Measurements from ENCODE around the gene POLR2A.
"Not testable (repeated sequence)": the region's sequence is repeated elsewhere in the genome, so short reads cannot be mapped to it uniquely, and the experiment has no call there.

POLR2A gene

DNA sequence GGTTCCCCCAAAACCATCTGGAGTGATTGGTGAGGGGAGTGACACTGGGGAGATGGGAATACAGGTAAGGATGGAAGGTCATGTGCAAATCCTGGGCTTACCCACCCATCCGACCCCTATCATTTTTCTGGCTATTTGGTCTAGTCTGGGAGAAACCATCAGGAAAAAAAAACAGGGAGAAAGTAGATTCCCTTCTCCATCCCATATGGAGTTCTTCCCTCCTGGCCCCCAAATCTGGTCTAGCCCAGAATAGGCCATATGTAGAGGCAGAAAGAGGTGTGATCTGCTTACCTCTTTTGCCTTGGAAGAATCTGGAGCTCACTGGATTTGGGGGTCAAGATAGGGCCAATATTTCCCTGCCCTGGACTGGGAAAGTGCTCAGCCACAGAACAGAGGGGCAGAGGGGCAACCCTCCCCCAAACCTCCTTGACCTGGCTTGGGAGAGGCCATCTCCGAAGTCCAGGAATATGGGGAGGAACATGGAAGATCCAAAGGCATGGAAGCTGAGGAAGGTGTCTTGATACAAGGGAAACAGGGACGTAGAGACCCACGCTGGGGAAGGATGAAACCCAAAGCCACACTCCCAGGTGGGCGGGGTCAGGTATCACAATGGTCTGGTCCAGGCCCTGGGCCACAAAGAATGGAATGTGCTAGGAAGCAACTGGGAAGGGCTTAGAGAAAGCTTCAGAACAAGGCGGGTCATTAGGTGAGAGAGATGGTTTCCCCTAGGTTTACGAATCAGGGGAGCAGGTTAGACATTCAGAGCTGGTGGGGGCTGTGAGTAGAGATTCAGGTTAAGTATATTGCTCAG, 23.1 kb upstream of the POLR2A start:
- DNase-seq (ENCODE audit: low read depth): no peak

DNA sequence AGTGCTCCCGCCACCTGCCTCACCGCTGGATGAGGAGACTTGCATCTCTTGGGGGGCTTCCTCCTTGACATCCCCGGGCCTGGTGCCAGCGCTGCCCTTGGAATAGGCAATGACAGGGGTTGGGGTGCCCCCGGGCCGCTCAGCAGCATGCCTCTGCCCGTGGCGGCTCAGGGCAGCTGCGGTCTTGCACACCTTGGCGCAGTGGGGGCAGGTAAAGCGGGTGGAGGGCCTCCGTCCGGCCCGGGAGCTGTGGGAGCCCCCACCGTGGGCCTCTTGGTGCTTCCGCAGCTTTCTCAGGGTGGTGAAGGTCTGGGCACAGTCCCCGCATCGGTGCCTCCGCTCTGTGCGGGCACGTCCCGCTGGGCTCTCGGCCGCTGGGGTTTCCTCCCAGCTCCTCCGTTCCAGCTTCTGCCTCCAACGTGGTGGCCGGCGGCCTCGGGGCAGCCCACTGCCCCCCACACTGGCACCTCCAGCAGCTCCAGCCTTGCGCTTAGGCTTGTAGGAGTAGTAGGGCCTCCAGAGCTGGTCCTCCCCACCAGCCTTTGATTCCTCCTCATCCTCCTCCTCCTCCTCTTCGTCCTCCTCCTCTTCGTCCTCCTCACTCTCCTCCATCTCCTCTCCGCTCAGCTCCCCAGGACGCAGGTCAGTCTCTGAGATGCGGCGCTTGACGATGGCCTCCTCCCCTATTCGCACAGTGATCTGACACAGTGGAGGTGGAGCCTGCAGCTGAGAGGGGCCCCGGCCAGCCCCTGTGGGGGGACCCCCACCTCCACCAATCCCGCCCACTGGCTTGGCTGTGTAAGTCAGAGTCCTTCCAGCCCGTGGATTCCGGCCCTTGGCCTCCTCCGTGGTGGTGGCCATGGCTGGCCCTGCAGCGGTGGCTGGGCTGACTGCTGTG, 21.4 kb upstream of the POLR2A start:
- DNase-seq (ENCODE audit: low read depth): no peak

GRCh38 chr17:7463372-7463846, 20.8 kb upstream of the POLR2A start:
- DNase-seq (ENCODE audit: low read depth): no peak

DNA sequence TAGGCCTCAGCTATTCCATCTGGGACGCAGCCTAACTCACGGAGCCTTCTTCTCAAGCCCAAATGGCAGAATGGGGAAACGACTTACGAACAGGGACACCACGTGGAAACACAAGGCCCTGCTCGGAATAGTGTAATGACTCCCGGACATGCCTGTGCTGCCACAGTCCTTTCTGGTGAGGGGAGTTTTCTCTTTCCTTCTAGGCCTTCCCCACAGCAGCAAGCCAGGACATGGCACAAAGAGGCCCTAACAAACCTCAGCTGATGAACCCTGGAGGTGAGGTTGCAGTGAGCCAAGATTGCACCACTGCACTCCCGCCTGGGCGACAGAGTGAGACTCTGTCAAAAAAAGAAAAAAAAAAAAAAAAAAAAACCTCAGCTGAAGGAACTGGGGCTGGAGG, 20.1 kb upstream of the POLR2A start:
- DNase-seq (ENCODE audit: low read depth): no peak

GRCh38 chr17:7465597-7466275, 18.4 kb upstream of the POLR2A start:
- DNase-seq (ENCODE audit: low read depth): no peak

GRCh38 chr17:7466318-7466638, 17.9 kb upstream of the POLR2A start:
- no peak for DNase-seq (ENCODE audit: low read depth)

GRCh38 chr17:7466639-7467341, 17.4 kb upstream of the POLR2A start:
- peak; percentile 58 for DNase-seq (ENCODE audit: low read depth)

DNA sequence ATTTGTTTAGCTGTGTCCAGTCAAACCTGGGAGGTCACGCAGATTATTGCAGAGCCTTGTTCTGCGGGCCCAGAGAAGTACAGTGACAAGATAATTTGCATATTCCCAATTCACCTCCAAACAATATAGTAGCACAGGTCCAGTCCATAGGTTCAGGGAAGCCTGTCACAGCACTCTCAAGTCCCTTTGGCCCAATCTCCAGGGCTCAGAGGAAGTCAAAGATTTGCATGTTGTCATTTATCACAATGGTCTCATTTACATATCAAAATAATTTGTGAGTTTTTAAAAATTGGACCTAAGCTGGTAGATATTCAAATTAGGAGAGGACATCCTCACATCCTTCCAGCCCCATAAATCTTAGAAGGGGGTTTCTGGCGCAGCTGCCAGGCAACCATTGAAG, 16.7 kb upstream of the POLR2A start:
- DNase-seq (ENCODE audit: low read depth): no peak

DNA sequence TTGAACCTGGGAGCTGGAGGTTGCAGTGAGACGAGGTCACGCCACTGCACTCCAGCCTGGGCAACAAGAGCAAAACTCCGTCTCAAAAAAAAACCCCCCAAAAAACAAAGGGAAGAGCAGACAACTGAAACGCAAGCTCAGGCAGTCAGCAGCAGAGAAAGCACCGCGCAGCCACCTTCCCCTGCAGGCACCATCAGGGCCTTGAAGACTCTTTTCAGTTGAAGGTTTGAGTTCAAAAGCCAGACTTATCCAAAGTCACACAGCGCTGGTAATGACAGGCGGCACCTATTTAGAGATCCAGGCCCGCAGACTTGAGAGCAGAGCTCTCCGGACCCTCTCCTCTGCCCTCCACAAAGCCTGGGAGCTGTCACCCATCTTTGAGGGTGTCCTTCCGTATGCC, 15.9 kb upstream of the POLR2A start:
- no peak for DNase-seq (ENCODE audit: low read depth)

GRCh38 chr17:7468804-7469389, 15.3 kb upstream of the POLR2A start:
- DNase-seq (ENCODE audit: low read depth): no peak

DNA sequence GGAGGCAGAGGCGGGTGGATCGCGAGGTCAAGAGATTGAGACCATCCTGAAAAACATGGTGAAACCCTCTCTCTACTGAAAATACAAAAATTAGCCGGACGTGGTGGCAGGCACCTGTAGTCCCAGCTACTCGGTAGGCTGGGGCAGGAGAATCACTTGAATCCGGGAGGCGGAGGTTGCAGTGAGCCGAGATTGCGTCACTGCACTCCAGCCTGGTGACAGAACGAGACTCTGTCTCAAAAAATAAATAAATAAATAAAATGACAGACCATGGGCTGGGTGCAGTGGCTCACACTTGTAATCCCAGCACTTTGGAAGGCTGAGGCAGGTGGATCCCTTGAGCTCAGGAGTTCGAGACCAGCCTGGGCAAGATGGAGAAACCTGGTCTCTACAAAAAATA, 14.3 kb upstream of the POLR2A start:
- not testable (repeated sequence) for DNase-seq (ENCODE audit: low read depth)

DNA sequence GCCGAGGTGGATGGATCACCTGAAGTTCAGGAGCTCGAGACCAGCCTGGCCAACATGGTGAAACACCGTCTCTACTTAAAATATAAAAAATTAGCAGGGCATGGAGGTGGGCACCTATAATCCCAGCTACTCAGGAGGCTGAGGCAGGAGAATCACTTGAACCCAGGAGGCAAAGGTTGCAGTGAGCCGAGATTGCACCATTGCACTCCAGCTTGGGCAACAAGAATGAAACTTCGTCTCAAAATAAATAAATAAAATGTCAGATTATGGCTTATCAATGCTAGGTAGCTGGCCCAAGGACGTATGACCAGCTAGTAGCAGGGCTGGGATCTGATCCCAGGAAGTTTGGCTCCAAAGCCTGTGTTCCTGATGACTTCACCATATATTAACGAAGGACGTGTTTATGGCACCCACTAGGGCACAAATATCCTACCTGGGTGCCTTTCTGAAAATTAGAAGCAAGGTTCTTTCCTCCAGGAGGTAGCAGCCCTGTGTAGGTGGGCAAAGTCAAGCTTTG, 13.7 kb upstream of the POLR2A start:
- not testable (repeated sequence) for DNase-seq (ENCODE audit: low read depth)

DNA sequence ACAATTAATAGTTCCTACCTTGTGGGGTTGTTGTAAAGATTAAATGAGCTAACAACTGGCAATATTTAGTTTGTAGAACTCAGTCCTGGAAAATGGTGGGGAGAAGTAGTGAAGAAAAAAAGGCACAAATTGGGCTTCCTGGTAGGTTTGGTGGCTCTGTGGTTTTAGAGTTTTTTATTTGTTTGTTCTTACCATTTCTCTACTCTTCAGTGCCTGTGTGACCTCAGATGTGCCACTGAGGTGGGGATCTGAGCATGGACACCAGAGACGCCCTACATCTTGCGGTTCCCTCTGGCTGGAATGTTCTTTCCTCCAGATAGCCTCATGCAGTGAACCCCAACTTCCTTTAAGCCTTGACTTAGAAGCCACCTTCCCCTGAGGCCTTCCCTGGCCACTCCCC, 12.4 kb upstream of the POLR2A start:
- DNase-seq (ENCODE audit: low read depth): no peak

GRCh38 chr17:7474767-7475166, 9.4 kb upstream of the POLR2A start:
- DNase-seq (ENCODE audit: low read depth): not testable (repeated sequence)

DNA sequence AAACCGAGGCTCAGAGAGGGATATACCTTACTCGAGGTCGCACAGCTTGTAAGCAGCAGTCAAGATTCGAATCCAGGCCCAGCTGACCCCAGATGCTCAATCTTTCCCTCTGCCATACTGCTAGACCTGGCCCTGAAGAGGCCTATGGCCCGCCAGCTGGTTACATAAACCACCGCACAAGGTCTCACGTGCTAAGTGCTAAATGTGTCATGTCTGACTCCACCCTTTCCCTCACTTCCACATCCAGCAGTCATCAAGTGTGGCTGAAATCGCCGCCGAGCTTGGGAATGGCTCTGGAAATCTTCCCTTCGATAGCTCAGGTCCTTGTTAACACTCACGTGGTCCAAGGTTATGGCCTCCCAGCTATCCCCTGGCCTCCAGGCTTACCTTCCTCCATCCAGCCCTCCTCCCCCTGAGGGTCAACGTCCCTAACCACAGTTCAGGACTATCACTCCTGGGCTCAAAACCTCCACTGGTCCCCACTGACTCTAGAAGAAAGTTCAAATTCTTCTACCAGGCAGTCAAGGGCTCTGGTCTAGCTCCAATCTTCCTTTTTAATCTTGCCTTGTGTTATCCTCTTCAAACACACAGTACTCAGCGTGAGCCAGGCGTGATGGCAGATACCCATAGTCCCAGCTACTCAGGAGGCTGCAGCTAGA, 8.3 kb upstream of the POLR2A start:
- no peak for DNase-seq (ENCODE audit: low read depth)

DNA sequence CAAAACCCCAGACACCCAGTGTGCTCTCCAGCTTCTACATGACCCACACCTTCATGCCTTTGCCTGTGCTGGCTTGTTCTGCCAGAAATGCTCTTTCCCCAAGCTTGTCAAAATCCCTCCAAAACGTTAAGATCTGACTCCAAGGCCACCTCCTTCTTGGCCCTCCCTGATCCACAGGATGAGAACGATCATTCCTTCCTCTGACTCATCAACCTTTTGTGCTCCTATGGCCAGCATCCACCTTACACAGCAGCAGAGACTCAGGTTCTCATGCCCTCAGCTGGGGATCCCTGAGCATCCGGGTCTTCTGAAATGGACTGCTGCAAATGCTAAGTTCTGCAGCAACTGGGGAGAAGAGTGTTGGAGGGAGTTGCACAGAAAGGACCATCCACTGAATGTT, 7.7 kb upstream of the POLR2A start:
- no peak for DNase-seq (ENCODE audit: low read depth)

DNA sequence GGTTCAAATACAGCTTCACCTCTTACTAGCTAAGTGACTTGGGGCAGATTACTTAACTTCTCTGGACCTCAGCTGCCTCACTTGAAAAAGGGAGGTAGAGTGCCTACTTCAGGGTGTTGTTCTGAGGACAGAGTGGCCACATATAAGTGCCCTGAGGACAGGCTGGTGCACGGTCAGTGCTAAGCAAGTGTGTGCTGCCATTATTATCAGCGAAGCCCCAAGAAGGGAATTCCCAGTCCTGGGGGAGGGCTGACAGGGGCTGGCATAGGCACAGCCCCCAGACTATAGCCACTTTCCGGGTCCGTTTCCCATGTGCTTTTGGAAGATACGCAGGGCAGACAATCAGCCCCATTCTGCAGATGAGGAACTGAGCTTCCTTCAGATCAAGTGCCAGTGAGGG, 7.2 kb upstream of the POLR2A start:
- DNase-seq (ENCODE audit: low read depth): no peak

- peak; percentile 57 for DNase-seq (ENCODE audit: low read depth)
These were observed 6.5 kb upstream of the POLR2A start for GRCh38 chr17:7477392-7478275.

DNA sequence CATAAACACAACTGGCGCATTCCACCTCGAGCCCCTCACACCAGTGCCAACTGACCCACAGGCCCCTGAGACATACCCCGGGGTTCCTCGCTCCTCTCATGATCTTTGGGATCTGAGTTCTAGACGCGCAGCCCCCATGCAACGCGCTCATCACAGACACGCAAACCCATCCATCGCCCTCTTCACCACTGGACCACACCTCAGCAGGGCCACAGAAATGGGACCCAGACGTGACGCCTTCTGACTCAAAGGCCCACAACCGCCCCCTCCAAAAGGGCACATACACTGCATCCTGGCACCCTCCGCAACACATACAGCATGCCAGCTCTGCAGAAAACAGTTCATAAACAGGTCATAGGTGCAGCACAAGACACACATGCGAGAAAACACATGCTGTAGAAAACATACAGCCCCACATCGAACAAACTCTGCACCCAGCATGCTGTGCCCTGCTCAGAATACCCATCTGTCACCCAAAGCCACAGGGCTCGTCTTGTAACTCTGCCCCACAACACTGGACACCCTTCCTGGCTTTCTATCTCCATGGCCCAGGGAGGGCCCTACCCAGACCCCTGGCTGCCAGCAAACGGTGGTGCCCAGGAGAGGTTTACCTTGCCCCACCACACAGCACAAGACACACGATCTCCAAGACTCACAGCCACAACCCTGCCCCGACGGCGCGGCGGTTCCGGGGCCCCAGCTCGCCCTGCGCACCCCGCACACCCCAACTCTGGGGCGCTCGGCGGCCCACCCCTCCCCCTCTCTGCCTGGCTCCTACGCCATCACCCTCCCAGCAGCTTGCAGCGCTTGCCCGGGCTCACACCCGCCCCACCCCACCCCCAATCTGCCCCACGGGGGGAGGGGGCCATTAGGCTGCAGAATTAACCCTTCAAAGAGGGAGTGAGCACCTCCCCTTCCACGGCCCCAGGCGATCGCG, 5.6 kb upstream of the POLR2A start:
- DNase-seq (ENCODE audit: low read depth): no peak
